GM12873 (cell line): ENCODE data around the gene CMIP.

Experiments used
- CTCF ChIP-seq: IDR thresholded peaks from 2 replicates; pipeline ENCODE4 v1.5.1; 2012; ENCODE audit warnings: low read depth, mild to moderate bottlenecking, moderate library complexity, low read length, control low read depth; ENCODE audit not compliant: insufficient read depth; ENCODE audit errors: missing control alignments

Gene CMIP

GRCh38 chr16:81624403-81624759 is 179.8 kb downstream of the CMIP start:
- no peak for TF ChIP-seq CTCF

- TF ChIP-seq CTCF: no peak
These were observed 180.3 kb downstream of the CMIP start for GRCh38 chr16:81624760-81625543.

GRCh38 chr16:81625544-81626153 is 181.0 kb downstream of the CMIP start:
- no peak for TF ChIP-seq CTCF

- no peak for TF ChIP-seq CTCF
These were observed 181.6 kb downstream of the CMIP start for GRCh38 chr16:81626181-81626674.

- TF ChIP-seq CTCF: no peak
These were observed 182.4 kb downstream of the CMIP start for GRCh38 chr16:81627024-81627423.

GRCh38 chr16:81627729-81628244 is 183.2 kb downstream of the CMIP start:
- no peak for TF ChIP-seq CTCF

GRCh38 chr16:81629034-81629802 is 184.6 kb downstream of the CMIP start:
- TF ChIP-seq CTCF: no peak
